IMR-90 (cell line): ENCODE measurements around the gene EPAS1. TPM values are rescaled to one million over a fixed set of nuclear protein-coding genes. Genes with fewer than 3 reads are reported as not detected.

Source experiments
- ATAC-seq: fragments of 200-7000 bp; cut with Tn5 transposase; 2 replicates; pipeline ENCODE4 v1.9.1; 2020; ENCODE audit warnings: low read depth, mild to moderate bottlenecking, moderate library complexity
- BruUV-seq: library from RNA; stranded (reverse); fragments of 400-500 nt; replicated peaks from 2 replicates; lab custom pipeline; 2021; lab: Mats Ljungman, UMichigan
- CTCF ChIA-PET: fragments of 300-600 bp; formaldehyde crosslinking; extraction: SDS; loops from one replicate; lab custom pipeline; 2021; ENCODE audit warnings: antibody characterized with exemption; lab: Yijun Ruan, JAX
- POLR2A ChIA-PET: fragments of 300-600 bp; sonication (Branson Sonifier 250); formaldehyde crosslinking; loops from one replicate; lab custom pipeline; 2022; ENCODE audit warnings: antibody characterized with exemption; ENCODE audit not compliant: unreplicated experiment; lab: Charles Lee
- DNase-seq: peaks from one replicate; pipeline ENCODE4 v3.0.0; 2013
- H2AFZ ChIP-seq: replicated peaks from 2 replicates; pipeline ENCODE3; 2013; ENCODE audit warnings: low read length, mild to moderate bottlenecking; ENCODE audit not compliant: poor library complexity
- H2AK5ac ChIP-seq: 2 replicates; pipeline ENCODE4 v1.6.1; 2013; ENCODE audit warnings: low read depth, low read length, inconsistent platforms
- H2AK9ac ChIP-seq: replicated peaks from 2 replicates; pipeline ENCODE3; 2013; ENCODE audit warnings: mild to moderate bottlenecking, low read depth, low read length, moderate library complexity; ENCODE audit not compliant: poor library complexity
- H2BK120ac ChIP-seq: 2 replicates; pipeline ENCODE4 v1.6.1; 2013; ENCODE audit warnings: low read depth, low read length, inconsistent platforms
- H2BK15ac ChIP-seq: 3 replicates; pipeline ENCODE4 v1.6.1; 2013; ENCODE audit warnings: low read depth, low read length, inconsistent platforms
- H2BK20ac ChIP-seq: 2 replicates; pipeline ENCODE4 v1.6.1; 2013; ENCODE audit warnings: low read depth, mild to moderate bottlenecking, inconsistent platforms, low read length, moderate library complexity
- H2BK5ac ChIP-seq: 2 replicates; pipeline ENCODE4 v1.6.1; 2013; ENCODE audit warnings: mild to moderate bottlenecking, low read depth, low read length, inconsistent platforms; ENCODE audit not compliant: poor library complexity, severe bottlenecking
- H3K14ac ChIP-seq: replicated peaks from 2 replicates; pipeline ENCODE4 v1.6.1; 2013; ENCODE audit warnings: low read depth, low read length, inconsistent platforms
- H3K18ac ChIP-seq: 2 replicates; pipeline ENCODE4 v1.6.1; 2013; ENCODE audit warnings: low read depth, low read length, control low read depth
- H3K23ac ChIP-seq: 2 replicates; pipeline ENCODE4 v1.6.1; 2013; ENCODE audit warnings: low read depth, low read length, inconsistent platforms
- H3K27ac ChIP-seq: 2 replicates; pipeline ENCODE4 v1.5.1; 2013; ENCODE audit warnings: mild to moderate bottlenecking, control low read depth, low read length; ENCODE audit not compliant: insufficient read depth
- H3K27me3 ChIP-seq: 2 replicates; pipeline ENCODE4 v1.6.1; 2013; ENCODE audit warnings: low read length; ENCODE audit not compliant: control insufficient read depth, insufficient read depth
- H3K36me3 ChIP-seq: 2 replicates; pipeline ENCODE4 v1.6.1; 2013; ENCODE audit warnings: low read length, mixed read lengths; ENCODE audit not compliant: control insufficient read depth, insufficient read depth
- H3K4ac ChIP-seq: 2 replicates; pipeline ENCODE4 v1.6.1; 2013; ENCODE audit warnings: low read depth, low read length, inconsistent platforms
- H3K4me1 ChIP-seq: 2 replicates; pipeline ENCODE4 v1.6.1; 2013; ENCODE audit warnings: low read length, mixed read lengths; ENCODE audit not compliant: control insufficient read depth, insufficient read depth
- H3K4me2 ChIP-seq: 2 replicates; pipeline ENCODE4 v1.6.1; 2013; ENCODE audit warnings: low read depth, mild to moderate bottlenecking, control low read depth, low read length, moderate library complexity
- H3K4me3 ChIP-seq: 2 replicates; pipeline ENCODE4 v1.5.1; 2013; ENCODE audit warnings: low read depth, mild to moderate bottlenecking, control low read depth, low read length, moderate library complexity; ENCODE audit not compliant: insufficient read depth
- H3K56ac ChIP-seq: 2 replicates; pipeline ENCODE4 v1.6.1; 2013; ENCODE audit warnings: low read length, inconsistent platforms; ENCODE audit not compliant: insufficient read depth; ENCODE audit errors: extremely low read depth
- H3K79me1 ChIP-seq, 2 experiments: 2 replicates each; pipeline ENCODE4 v1.6.1; 2013; ENCODE audit warnings: low read length in 2 of 2, inconsistent platforms in 1 of 2, low read depth in 1 of 2
- H3K9ac ChIP-seq: 2 replicates; pipeline ENCODE4 v1.6.1; 2013; ENCODE audit warnings: low read depth, low read length, control low read depth
- H3K9me1 ChIP-seq: 2 replicates; pipeline ENCODE4 v1.6.1; 2013; ENCODE audit warnings: low read length, inconsistent platforms; ENCODE audit not compliant: insufficient read depth
- H3K9me3 ChIP-seq: 2 replicates; pipeline ENCODE4 v1.6.1; 2013; ENCODE audit warnings: low read length; ENCODE audit not compliant: control insufficient read depth, insufficient read depth
- H4K20me1 ChIP-seq: 2 replicates; pipeline ENCODE4 v1.6.1; 2013; ENCODE audit warnings: low read length, inconsistent platforms; ENCODE audit not compliant: insufficient read depth
- H4K5ac ChIP-seq: 2 replicates; pipeline ENCODE4 v1.6.1; 2013; ENCODE audit warnings: mild to moderate bottlenecking, low read depth, low read length, control low read depth
- H4K8ac ChIP-seq, 2 experiments: 2 replicates each; pipeline ENCODE4 v1.6.1; 2013; ENCODE audit warnings: low read depth in 2 of 2, low read length in 2 of 2, control low read depth in 1 of 2, inconsistent platforms in 1 of 2
- H4K91ac ChIP-seq: 2 replicates; pipeline ENCODE4 v1.6.1; 2013; ENCODE audit warnings: low read depth, low read length, inconsistent platforms; ENCODE audit not compliant: insufficient read depth
- BHLHE40 ChIP-seq: fragments of 150-350 bp; IDR thresholded peaks from 2 replicates; pipeline ENCODE4 v1.6.1; 2016; ENCODE audit warnings: mild to moderate bottlenecking, low read depth, low read length
- CEBPB ChIP-seq: IDR thresholded peaks from 2 replicates; pipeline ENCODE4 v1.6.1; 2012; ENCODE audit warnings: low read depth, low read length, improper control_type of control experiment
- CHD1 ChIP-seq: IDR thresholded peaks from 2 replicates; pipeline ENCODE4 v1.6.1; 2012; ENCODE audit warnings: low read depth, low read length, improper control_type of control experiment
- FOS ChIP-seq: fragments of 150-350 bp; IDR thresholded peaks from 2 replicates; pipeline ENCODE4 v1.6.1; 2016; ENCODE audit warnings: low read depth, low read length
- MAFK ChIP-seq: IDR thresholded peaks from 2 replicates; pipeline ENCODE4 v1.6.1; 2012; ENCODE audit warnings: low read depth, low read length, improper control_type of control experiment
- MAZ ChIP-seq: IDR thresholded peaks from 2 replicates; pipeline ENCODE4 v1.6.1; 2012; ENCODE audit warnings: low read depth, mild to moderate bottlenecking, low read length, improper control_type of control experiment, moderate library complexity, borderline replicate concordance
- MXI1 ChIP-seq: IDR thresholded peaks from 2 replicates; pipeline ENCODE4 v1.6.1; 2012; ENCODE audit warnings: low read depth, mild to moderate bottlenecking, low read length, moderate library complexity, borderline replicate concordance
- NFE2L2 ChIP-seq: fragments of 150-350 bp; IDR thresholded peaks from 2 replicates; pipeline ENCODE4 v1.6.1; 2016; ENCODE audit warnings: low read depth, mild to moderate bottlenecking, low read length
- POLR2A ChIP-seq: IDR thresholded peaks from 2 replicates; pipeline ENCODE4 v1.6.1; 2012; ENCODE audit warnings: mild to moderate bottlenecking, low read depth, low read length
- RAD21 ChIP-seq: IDR thresholded peaks from 2 replicates; pipeline ENCODE4 v1.6.1; 2012; ENCODE audit warnings: low read length, improper control_type of control experiment
- RCOR1 ChIP-seq: IDR thresholded peaks from 2 replicates; pipeline ENCODE4 v1.6.1; 2012; ENCODE audit warnings: mild to moderate bottlenecking, low read length, improper control_type of control experiment; ENCODE audit not compliant: insufficient replicate concordance
- RFX5 ChIP-seq: IDR thresholded peaks from 2 replicates; pipeline ENCODE4 v1.8.0; 2012; ENCODE audit warnings: low read depth, mild to moderate bottlenecking, low read length, moderate library complexity
- SMC3 ChIP-seq: fragments of 150-350 bp; IDR thresholded peaks from 2 replicates; pipeline ENCODE4 v1.6.1; 2016; ENCODE audit warnings: low read depth, mild to moderate bottlenecking, antibody characterized with exemption, low read length, moderate library complexity
- WGBS, 2 experiments: methylation state at CpG; one replicate each; pipeline versions ENCODE4 v1.1.5 to v1.1.7; 2013; ENCODE audit warnings: missing lambda C conversion rate in 2 of 2; ENCODE audit not compliant: insufficient read length in 1 of 2; ENCODE audit errors: extremely low coverage in 2 of 2; 5-methylcytosine and 5-hydroxymethylcytosine counted together
- dilution Hi-C: fragments of 300-500 bp; cut with HindIII; formaldehyde crosslinking; loops from one replicate; pipeline ENCODE4 v1.14.3; 2018; ENCODE audit warnings: low sequenced_read_pairs; ENCODE audit not compliant: unreplicated experiment
- in situ Hi-C: fragments of 300-500 bp; cut with MboI; formaldehyde crosslinking; loops from 3 replicates; pipeline ENCODE4 v1.14.3; 2019; ENCODE audit warnings: low sequenced_read_pairs, inconsistent platforms, mixed read lengths
- intact Hi-C: fragments of 100-400 bp; cut with micrococcal nuclease; formaldehyde crosslinking; loops from 2 replicates; pipeline ENCODE4 v1.10.0; 2022
- polyA plus RNA-seq, 3 experiments: library from polyadenylated mRNA; depleted of rRNA; stranded (reverse); fragments of >200 nt; gene quantifications; 2 replicates each; pipeline ENCODE4 v1.2.3, GENCODE V29; 2012; ENCODE audit warnings: low replicate concordance in 1 of 3
- total RNA-seq: library from RNA; depleted of rRNA; stranded (reverse); fragments of >200 nt; gene quantifications from 2 replicates; pipeline ENCODE4 v1.2.3, GENCODE V29; 2012
- TF ChIP-seq, protein P1 (sequence below): fragments of 150-350 bp; IDR thresholded peaks from 2 replicates; pipeline ENCODE4 v1.6.1; 2017; ENCODE audit warnings: mild to moderate bottlenecking, antibody characterized with exemption, low read length, low read depth
- TF ChIP-seq, protein P2 (sequence below): conservative IDR thresholded peaks from 2 replicates; pipeline ENCODE4 v1.5.1; 2012; ENCODE audit warnings: mild to moderate bottlenecking, low read depth, low read length, improper control_type of control experiment
- TF ChIP-seq, protein P3 (sequence below): fragments of 150-350 bp; IDR thresholded peaks from 2 replicates; pipeline ENCODE4 v1.6.1; 2016; ENCODE audit warnings: low read depth, mild to moderate bottlenecking, low read length, moderate library complexity, borderline replicate concordance

EPAS1 gene
- total and polyA plus RNA-seq, 2 of the 4 experiments (the other 2 are of a cell fraction) = 40.7 to 120 TPM

DNA sequence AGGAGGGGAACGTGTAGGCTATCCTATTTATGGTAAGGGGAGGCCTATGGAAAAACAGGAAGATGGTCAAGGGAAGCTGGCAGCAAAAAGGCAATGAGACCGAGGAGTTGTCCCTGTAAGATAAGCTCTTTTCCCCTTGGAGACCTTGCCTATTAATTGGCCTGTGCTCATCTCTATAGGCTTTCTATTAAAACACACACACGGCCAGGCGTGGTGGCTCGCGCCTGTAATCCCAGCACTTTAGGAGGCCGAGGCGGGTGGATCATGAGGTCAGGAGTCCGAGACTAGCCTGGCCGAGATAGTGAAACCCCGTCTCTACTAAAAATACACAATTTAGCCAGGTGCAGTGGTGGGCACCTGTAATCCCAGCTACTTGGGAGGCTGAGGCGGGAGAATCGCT, 32.1 kb downstream of the EPAS1 start:
- no peak overlapping the region for H3K4me3 ChIP-seq
- no peak overlapping the region for H3K4me2 ChIP-seq
- CTCF ChIA-PET = interaction anchor here (1.7 kb wide), 1 partner anchor 10 kb away, joined by 6 read pairs; no protein-coding TSS in a partner anchor
- 96% methylated on average over 5 of the region's 13 CpGs; no CpG with 5 or more reads in 1 of the 2 experiments for WGBS, 2 experiments
- peak overlapping the region; percentile 49; the same call in 1 of the 2 replicates for H3K18ac ChIP-seq
- dilution Hi-C loops = no loop called here
- no peak overlapping the region for H2AFZ ChIP-seq
- peaks cover 2% of the 10 kb centered on the region; the same call in 1 of the 2 replicates for H3K36me3 ChIP-seq
- H2BK120ac ChIP-seq = peak overlapping the region; percentile 54
- peak overlapping the region; percentile 42 for H3K4ac ChIP-seq
- H3K9me1 ChIP-seq = peaks cover 50% of the 10 kb centered on the region
- peak overlapping the region; percentile 36; the same call in 1 of the 2 replicates for H4K5ac ChIP-seq
- H3K79me1 ChIP-seq = peaks cover 66 to 95% of the 10 kb centered on the region in 2 experiments
- intact Hi-C loops = no loop called here
- no peaks in the 10 kb centered on the region for H3K9me3 ChIP-seq
- peak overlapping the region; percentile 26; the same call in 1 of the 2 replicates for H4K91ac ChIP-seq
- no peak overlapping the region; the same call in 1 of the 2 replicates for H2BK20ac ChIP-seq
- TF ChIP-seq CEBPB (no peak), RFX5 (no peak), BHLHE40 (no peak), MXI1 (no peak), NFE2L2 (no peak), POLR2A (no peak), SMC3 (no peak), MAZ (no peak), FOS (no peak), RCOR1 (no peak), CHD1 (no peak), MAFK (no peak), RAD21 (no peak)
- TF ChIP-seq, protein P1, sequence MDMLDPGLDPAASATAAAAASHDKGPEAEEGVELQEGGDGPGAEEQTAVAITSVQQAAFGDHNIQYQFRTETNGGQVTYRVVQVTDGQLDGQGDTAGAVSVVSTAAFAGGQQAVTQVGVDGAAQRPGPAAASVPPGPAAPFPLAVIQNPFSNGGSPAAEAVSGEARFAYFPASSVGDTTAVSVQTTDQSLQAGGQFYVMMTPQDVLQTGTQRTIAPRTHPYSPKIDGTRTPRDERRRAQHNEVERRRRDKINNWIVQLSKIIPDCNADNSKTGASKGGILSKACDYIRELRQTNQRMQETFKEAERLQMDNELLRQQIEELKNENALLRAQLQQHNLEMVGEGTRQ = no peak
- TF ChIP-seq, protein P2, sequence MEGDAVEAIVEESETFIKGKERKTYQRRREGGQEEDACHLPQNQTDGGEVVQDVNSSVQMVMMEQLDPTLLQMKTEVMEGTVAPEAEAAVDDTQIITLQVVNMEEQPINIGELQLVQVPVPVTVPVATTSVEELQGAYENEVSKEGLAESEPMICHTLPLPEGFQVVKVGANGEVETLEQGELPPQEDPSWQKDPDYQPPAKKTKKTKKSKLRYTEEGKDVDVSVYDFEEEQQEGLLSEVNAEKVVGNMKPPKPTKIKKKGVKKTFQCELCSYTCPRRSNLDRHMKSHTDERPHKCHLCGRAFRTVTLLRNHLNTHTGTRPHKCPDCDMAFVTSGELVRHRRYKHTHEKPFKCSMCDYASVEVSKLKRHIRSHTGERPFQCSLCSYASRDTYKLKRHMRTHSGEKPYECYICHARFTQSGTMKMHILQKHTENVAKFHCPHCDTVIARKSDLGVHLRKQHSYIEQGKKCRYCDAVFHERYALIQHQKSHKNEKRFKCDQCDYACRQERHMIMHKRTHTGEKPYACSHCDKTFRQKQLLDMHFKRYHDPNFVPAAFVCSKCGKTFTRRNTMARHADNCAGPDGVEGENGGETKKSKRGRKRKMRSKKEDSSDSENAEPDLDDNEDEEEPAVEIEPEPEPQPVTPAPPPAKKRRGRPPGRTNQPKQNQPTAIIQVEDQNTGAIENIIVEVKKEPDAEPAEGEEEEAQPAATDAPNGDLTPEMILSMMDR = no peak
- TF ChIP-seq, protein P3, sequence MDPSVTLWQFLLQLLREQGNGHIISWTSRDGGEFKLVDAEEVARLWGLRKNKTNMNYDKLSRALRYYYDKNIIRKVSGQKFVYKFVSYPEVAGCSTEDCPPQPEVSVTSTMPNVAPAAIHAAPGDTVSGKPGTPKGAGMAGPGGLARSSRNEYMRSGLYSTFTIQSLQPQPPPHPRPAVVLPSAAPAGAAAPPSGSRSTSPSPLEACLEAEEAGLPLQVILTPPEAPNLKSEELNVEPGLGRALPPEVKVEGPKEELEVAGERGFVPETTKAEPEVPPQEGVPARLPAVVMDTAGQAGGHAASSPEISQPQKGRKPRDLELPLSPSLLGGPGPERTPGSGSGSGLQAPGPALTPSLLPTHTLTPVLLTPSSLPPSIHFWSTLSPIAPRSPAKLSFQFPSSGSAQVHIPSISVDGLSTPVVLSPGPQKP = no peak
- peaks cover 62% of the 10 kb centered on the region for H3K4me1 ChIP-seq
- peaks cover 92% of the 10 kb centered on the region for H4K20me1 ChIP-seq
- POLR2A ChIA-PET = no interaction called here
- H3K56ac ChIP-seq = no peak overlapping the region
- ATAC-seq (no peak), DNase-seq (no peak)
- peak overlapping the region; percentile 41; the same call in 1 of the 2 replicates for H2AK5ac ChIP-seq
- in situ Hi-C loops = no loop called here
- no peak overlapping the region for H2AK9ac ChIP-seq
- H2BK15ac ChIP-seq = peak overlapping the region; percentile 35; the same call in 2 of the 3 replicates
- no peaks in the 10 kb centered on the region for H3K27me3 ChIP-seq
- H2BK5ac ChIP-seq = peak overlapping the region; percentile 33
- 0 out of 2 replicates have a peak overlapping the region, but pooled peaks have one; percentile 43 for H3K14ac ChIP-seq
- no peak overlapping the region for H3K23ac ChIP-seq
- no peak overlapping the region for H3K9ac ChIP-seq
- H4K8ac ChIP-seq = peak overlapping the region in 1 of 2 experiments; percentile 17; a peak in 1 of 4 replicates
- no TSS peak for BruUV-seq
- peak overlapping the region; percentile 26 for H3K27ac ChIP-seq
